HK-2 (cell line): ENCODE results near the gene TMEM119.
A peak's percentile ranks its signal among the peaks of the same experiment; 100 is the strongest.
"Not testable (repeated sequence)": the region's sequence is repeated elsewhere in the genome, so short reads cannot be mapped to it uniquely, and the experiment has no call there.

Experiments
- DNase-seq: peaks from one replicate; pipeline ENCODE4 v3.0.0-alpha.2; 2018; ENCODE audit not compliant: unreplicated experiment

The TMEM119 gene

DNA sequence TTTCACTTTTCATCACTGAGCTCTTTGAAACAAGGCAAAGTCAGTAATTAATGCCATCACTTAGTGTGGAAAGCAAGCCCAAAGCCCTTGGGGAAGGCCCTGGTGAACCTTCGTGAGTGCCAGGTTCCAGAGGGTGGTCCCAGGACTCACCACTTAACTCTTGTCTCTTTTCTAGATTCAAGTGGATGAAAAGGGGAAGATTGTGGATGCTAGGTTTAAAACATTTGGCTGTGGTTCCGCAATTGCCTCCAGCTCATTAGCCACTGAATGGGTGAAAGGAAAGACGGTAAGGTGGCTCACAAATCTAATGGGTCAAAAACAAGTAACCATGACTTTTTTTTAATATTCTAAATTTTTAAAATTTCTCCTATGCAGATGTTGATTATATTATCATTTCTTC is 32.7 kb downstream of the TMEM119 start:
- DNase-seq: no peak

DNA sequence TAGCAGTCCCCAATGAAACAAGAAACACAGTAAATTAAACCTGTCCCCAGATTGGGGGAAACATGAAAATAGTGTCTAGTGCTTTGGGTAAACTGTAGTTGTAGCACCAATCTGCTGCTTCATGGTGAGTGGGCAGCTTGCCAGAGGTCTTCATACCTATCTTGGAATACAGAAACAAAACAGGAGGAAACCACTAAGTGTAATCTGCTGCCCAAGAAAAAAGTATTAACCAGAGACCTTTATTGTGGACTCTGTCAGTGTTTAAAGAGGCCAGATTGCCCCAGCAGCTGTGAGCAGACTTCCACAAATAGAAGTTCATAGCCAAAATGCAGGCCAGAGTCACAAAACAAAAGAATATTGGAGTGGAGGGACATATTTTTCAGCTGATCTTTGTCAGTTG is 33.2 kb downstream of the TMEM119 start:
- DNase-seq: no peak

DNA sequence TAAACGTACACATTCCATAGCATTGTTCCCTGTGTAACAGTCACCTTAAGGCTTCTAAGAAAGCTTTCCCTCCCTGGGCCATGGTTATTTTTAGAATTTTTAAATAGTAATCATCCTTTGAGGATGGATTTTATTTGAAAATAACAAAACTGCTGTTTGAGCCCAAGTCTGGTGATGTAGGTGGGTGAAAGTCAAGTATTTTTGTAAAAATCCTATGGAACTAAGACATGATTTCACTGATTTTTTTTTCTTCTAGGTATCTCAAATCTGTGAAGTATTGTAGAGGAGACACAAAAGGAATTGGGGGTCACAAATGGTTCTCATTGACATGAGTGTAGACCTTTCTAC is 34.1 kb downstream of the TMEM119 start:
- DNase-seq: no peak

GRCh38 chr12:108563136-108563803 is 34.6 kb downstream of the TMEM119 start:
- peak; percentile 80 for DNase-seq

DNA sequence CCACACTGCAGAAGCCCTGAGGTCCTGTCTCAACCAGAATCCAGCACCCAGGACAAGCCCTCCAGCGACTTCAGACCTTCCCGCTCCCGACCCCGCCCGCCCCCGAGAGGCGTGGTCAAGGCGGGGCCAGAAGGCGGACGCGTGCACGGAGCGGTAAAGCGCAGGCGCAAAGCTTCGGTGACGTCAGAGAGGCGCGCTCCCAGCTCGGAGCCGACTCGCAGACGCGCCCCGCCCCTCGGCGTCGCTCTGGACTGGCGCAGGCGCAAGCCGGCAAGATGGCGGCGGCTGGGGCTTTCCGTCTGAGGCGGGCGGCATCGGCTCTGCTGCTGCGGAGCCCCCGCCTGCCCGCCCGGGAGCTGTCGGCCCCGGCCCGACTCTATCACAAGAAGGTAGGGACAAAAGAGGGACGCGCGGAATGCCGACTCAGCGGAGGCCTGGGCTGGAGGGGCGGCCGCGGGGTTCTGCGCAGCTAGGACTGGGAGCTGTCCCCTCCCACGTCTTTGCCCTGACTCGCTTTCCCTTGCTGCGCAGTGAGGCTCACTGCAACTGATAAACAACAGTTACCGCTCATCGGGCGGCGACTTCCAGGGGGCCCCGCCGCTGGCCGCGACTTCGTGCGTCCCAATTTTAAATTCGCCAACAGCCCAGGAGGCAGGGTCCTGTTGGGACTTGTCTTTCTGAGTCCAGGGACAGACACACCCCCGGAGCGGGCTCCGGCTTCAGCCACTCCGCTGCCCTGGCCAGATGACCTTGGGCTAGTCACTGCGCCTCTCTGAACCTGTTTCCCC is 35.3 kb downstream of the TMEM119 start, which contains the start of gene ISCU:
ISCU (plus strand) TSS at position 249 of the 788 bp plus-strand sequence; CDS start at position 276, 27 bp downstream.
- peak; percentile 99 for DNase-seq

DNA sequence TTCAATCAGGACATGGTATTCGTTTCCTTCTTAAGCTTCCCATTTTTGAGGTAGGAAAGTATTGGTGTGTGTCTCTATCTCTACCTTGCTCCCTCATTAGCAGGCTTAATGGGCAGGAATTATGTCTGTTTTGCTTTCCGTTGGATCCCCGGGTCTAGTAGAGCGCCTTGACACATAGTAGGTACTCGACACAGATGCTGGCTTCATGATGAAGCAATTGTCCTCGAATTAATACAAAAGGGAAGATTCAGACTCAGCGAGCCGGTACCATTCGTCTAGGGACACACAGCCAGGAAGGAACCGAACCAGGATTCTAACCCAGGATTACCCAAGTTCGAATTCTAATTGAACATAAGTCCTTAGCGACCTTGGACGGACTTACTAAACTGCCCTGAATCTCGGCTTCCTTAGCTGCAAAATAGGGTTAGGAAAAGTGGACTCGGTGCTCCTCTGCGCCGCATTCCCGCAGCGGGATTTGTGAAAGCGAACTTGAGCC is 36.0 kb downstream of the TMEM119 start:
- no peak for DNase-seq

DNA sequence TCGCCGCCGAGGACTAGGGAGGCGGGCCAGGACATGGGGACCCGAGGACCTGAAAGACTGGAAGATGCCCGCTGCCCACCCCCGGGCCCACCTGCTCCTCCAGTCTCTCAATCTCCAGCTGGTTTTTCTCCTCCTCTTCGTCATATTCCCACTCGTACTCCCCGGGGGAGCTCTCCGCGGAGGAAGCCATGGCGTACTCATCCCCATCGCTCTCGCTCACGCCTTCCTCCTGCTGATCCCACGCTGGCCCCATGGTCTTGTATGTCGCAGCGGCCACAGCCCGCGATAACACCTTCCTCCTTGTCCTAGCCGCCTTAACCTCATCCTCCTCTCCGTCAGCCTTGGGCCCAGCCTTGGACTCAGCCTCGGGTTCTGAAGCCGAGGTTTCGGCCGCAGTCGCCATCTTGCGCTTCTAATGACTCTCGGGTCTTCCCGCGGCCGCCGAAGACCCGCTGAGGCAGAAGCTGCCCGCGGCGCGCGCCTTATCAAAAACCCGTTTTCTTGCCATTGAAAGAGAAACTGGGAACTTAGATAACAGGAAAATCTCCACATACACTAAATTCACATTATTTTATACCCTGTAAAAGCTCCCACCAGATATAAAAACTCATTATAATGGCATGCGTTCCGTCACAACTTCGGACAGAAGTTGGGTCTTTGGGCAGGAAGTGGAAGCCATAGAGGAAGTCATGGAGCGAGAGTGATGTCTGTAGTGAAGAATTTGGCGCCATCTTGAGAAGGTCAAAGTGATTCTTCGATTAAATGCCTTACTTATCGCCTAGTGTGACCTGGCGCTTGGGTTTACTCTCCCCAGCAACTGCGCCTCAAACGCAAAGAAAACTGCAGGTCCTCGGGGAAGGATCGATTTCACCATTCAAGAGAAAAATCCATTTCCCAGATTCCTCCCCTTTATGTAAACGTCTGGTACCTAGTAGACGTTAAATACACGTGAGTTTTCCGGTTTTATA is 36.8 kb downstream of the TMEM119 start, which contains the start of gene SART3:
SART3 (minus strand) TSS at position 422 of the 968 bp plus-strand sequence; CDS start at position 403, 19 bp downstream.
- DNase-seq: peak; percentile 74

DNA sequence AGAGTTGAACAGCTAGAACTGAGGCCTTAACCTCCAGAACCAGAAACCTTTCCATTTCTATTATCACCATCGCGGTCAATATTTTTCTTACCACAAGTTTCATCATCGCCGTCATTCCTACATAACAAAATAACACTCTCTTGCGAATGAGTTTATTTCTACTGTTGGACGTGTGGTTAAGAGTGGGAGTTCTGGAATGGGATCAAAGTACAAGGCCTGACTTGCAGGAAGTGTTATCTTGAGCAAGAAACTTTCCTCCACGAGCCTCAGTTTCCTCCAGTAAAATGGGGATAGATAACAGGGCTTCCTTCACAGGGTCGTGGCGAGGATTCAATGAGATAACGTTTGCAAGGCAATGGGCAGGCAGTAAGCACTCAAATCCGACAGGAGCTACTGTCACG is 37.6 kb downstream of the TMEM119 start:
- no peak for DNase-seq

DNA sequence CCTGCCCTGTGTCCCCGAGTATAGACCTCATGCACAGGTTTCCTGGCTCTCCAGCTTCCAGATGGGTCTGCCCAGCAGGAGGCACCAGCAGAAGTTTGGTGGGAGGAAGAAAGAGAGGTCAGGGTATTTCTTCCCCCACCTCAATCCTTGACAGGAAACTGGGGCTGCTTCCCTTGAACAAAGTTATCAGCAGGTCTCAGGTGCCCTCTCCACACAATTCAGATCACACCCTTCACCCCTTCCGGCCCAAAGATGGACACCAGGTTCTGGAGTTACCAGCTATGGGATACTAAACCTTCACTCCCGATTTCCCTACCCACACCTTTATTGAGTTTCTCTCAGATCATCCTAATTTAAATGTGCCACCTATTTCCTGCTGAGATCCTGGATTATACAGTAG is 38.1 kb downstream of the TMEM119 start:
- no peak for DNase-seq

DNA sequence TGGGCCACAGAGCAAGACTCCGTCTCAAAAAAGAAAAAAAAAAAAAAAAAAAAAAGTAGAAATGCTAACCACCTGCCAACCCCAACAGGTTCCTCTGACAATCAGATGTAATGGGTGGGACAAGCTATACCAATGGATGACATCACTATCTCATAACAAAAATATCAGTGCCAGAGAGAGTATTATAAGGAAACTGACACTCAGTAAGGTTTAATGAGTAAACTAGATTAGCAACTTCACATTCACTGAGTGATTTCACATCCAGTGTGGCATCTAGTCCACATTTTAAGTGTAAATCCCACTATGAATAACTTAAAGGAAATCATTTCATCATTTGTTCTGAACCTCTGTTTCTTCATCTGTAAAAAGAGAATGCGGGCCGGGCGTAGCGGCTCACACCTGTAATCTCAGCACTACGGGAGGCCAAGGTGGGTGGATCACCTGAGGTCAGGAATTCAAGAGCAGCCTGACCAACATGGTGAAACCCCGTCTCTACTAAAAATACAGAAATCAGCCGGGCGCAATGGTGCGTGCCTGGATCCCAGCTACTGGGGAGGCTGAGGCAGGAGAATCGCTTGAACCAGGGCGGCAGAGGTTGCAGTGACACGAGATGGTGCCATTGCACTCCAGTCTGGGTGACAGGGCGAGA is 38.8 kb downstream of the TMEM119 start:
- DNase-seq: no peak

- not testable (repeated sequence) for DNase-seq
These were observed 42.5 kb downstream of the TMEM119 start for GRCh38 chr12:108555383-108555782.

DNA sequence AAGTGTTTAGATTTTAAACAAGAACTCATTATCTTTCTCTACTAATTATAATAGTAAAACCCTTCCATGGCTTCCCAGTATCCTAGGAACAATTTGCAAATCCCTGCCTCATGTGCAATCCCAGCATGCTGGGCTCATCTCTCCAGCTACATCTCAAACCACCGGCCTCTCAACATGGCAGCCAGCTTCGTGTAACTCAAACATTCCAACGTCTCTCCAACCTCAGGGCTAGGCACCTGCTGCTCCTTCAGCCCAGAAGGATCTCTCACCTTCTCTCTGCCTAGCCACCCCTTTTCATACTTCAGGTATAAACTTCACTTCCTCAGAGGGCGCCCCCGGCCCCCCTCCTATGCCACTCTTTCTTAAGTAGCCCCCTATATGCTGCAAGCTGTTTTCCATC is 44.1 kb downstream of the TMEM119 start:
- no peak for DNase-seq

DNA sequence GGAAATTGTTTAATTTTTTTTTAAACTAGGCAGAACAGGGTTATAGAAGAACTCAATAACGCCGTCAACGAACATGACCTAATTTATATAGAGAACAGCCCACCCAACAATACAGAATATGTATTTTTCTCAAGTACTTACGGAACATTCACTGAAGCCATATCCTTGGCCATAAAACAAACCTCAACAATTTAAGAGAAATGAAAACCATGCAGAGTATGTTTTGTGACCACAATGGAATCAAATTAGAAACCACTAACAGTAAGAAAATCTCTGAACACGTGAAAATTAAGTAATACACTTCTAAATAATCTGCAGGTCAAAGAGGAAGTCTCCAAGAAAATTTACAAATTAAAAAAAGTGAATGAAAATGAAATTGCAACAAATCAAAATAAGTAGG is 46.3 kb downstream of the TMEM119 start:
- no peak for DNase-seq

- DNase-seq: no peak
These were observed 48.8 kb downstream of the TMEM119 start for GRCh38 chr12:108548954-108549521.

DNA sequence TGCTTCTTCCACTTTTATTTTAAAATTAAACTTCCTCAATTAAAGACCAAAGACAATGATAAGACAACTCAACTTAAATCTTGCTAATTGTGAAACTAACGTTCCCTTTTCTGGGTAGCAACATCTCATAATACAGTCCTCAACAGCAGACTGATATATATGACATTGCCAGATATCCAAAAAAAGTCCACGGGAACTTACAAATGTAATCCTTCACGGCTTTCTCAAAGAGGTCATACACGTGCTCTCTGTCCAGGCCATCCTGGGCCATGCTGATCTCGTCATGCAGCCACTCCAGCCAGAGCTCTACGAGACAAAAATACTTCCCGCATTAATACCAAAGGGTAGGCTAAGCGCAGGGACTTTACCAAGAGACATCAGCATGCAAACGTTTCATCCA is 50.2 kb downstream of the TMEM119 start:
- DNase-seq: no peak

DNA sequence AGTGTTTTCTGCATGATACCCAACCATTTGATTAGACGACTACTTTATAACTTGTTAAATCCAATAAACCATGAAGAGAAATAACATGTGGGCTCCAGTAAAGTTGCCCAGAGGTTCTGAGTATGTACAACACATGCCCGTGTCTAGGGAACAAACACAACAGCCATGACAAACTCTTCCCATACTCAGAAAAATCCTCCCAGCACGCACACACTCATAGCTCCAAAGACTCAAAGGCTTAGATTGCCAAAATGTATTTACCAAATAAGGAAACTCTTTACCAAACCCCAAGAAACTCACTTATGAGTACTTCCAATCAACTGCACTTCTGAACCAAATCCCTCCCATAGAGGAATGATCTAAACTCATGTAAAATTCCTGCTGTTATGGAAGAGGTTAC is 54.2 kb downstream of the TMEM119 start:
- no peak for DNase-seq

DNA sequence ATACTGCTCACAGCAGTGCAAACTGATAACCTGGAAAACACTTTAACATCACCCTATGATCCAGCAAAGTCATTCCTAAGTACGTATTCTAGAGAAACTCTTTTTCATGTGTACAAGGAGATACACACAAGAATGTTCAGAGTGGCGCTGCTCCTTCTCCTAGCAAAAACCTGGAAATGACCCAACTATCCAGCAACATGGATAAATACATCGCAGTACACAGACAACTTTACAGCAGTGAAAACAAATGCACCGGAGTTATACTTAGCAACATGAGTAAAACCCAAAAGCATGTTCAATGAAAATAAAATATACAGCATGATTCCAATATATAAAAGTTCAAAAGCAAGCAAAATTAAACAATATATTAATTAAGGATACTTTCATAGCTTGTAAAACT is 55.6 kb downstream of the TMEM119 start:
- DNase-seq: no peak
